Keratinocyte (primary cell): Measurements from ENCODE around the gene SRP14. TPM values are rescaled to one million over a fixed set of nuclear protein-coding genes. Genes with fewer than 3 reads are reported as not detected.

Experiments
- DNase-seq: peaks from one replicate; pipeline ENCODE4 v3.0.0-alpha.2; 2011; ENCODE audit warnings: low read depth, missing footprints, low spot score
- FAIRE-seq: peaks from 2 replicates; lab custom pipeline; 2011; peaks lifted over from hg19 to GRCh38; lab: Jason Lieb, UNC
- H2AFZ ChIP-seq: 2 replicates; pipeline ENCODE4 v1.6.0; 2012; ENCODE audit warnings: low read length, control low read depth, inconsistent platforms; ENCODE audit not compliant: control insufficient read depth
- H3K27ac ChIP-seq: 2 replicates; pipeline ENCODE4 v1.5.1; 2011; ENCODE audit warnings: low read length; ENCODE audit not compliant: control insufficient read depth, insufficient read depth
- H3K27me3 ChIP-seq: 3 replicates; pipeline ENCODE4 v1.6.0; 2011; ENCODE audit warnings: low read length; ENCODE audit not compliant: control insufficient read depth, insufficient read depth; ENCODE audit errors: extremely low read depth
- H3K36me3 ChIP-seq, 2 experiments: 2 replicates in 1 of 2; 3 replicates in 1 of 2; pipeline ENCODE4 v1.5.1; 2011; ENCODE audit warnings: low read length in 2 of 2, mild to moderate bottlenecking in 1 of 2; ENCODE audit not compliant: control insufficient read depth in 2 of 2, insufficient read depth in 2 of 2; ENCODE audit errors: extremely low read depth in 1 of 2
- H3K4me1 ChIP-seq: 3 replicates; pipeline ENCODE4 v1.5.1; 2011; ENCODE audit warnings: low read length; ENCODE audit not compliant: control insufficient read depth, insufficient read depth; ENCODE audit errors: extremely low read depth
- H3K4me2 ChIP-seq: 3 replicates; pipeline ENCODE4 v1.6.0; 2011; ENCODE audit warnings: low read depth, low read length; ENCODE audit not compliant: control insufficient read depth, insufficient read depth; ENCODE audit errors: extremely low read depth
- H3K4me3 ChIP-seq, 3 experiments: fragments of 200-600 bp in 1 of 3; sonication (generic) in 1 of 3; 2 replicates in 2 of 3; 3 replicates in 1 of 3; pipeline ENCODE4 v1.5.1; 2011 to 2016; ENCODE audit warnings: low read length in 3 of 3, mild to moderate bottlenecking in 3 of 3, control low read depth in 2 of 3, inconsistent platforms in 1 of 3, low read depth in 1 of 3, mixed read lengths in 1 of 3, mixed run types in 1 of 3, moderate library complexity in 1 of 3; ENCODE audit not compliant: control insufficient read depth in 2 of 3, insufficient read depth in 2 of 3; ENCODE audit errors: extremely low read depth in 1 of 3
- H3K79me2 ChIP-seq: 2 replicates; pipeline ENCODE4 v1.6.0; 2012; ENCODE audit warnings: low read length; ENCODE audit not compliant: control insufficient read depth, insufficient read depth
- H3K9ac ChIP-seq: 3 replicates; pipeline ENCODE4 v1.6.0; 2011; ENCODE audit warnings: low read length; ENCODE audit not compliant: control insufficient read depth, insufficient read depth; ENCODE audit errors: extremely low read depth
- H3K9me1 ChIP-seq: 3 replicates; pipeline ENCODE4 v1.6.0; 2011; ENCODE audit warnings: low read length; ENCODE audit not compliant: control insufficient read depth, insufficient read depth; ENCODE audit errors: extremely low read depth
- H3K9me3 ChIP-seq: 2 replicates; pipeline ENCODE4 v1.5.1; 2012; ENCODE audit warnings: low read depth, low read length; ENCODE audit not compliant: control insufficient read depth
- H4K20me1 ChIP-seq: 3 replicates; pipeline ENCODE4 v1.6.0; 2011; ENCODE audit warnings: low read length; ENCODE audit not compliant: control insufficient read depth, insufficient read depth; ENCODE audit errors: extremely low read depth
- CTCF ChIP-seq, 3 experiments: IDR thresholded peaks in 1 of 3; conservative IDR thresholded peaks in 1 of 3; optimal IDR thresholded peaks in 1 of 3; 2 replicates in 2 of 3; 3 replicates in 1 of 3; pipeline versions ENCODE3 to v1.5.1; 2011; ENCODE audit warnings: low read length in 3 of 3, mild to moderate bottlenecking in 3 of 3, moderate library complexity in 2 of 3, control low read depth in 1 of 3, inconsistent platforms in 1 of 3; ENCODE audit not compliant: insufficient read depth in 2 of 3; ENCODE audit errors: extremely low read depth in 1 of 3
- EZH2 ChIP-seq: IDR thresholded peaks from one replicate; pipeline ENCODE4 v1.6.1; 2012; ENCODE audit warnings: inconsistent platforms, mild to moderate bottlenecking, low read length, moderate library complexity
- dilution Hi-C: fragments of 300-500 bp; cut with MboI; formaldehyde crosslinking; loops from one replicate; pipeline ENCODE4 v1.7.0; 2020; ENCODE audit warnings: low sequenced_read_pairs; ENCODE audit not compliant: extremely low pct_ligation_motif_present
- polyA minus RNA-seq, 3 experiments: library from RNA; depleted of rRNA, polyadenylated mRNA; stranded (reverse); fragments of >200 nt; gene quantifications; 1 replicate in 1 of 3; 2 replicates in 1 of 3; 3 replicates in 1 of 3; pipeline ENCODE4 v1.2.3, GENCODE V29; 2011
- polyA plus RNA-seq, 5 experiments: library from polyadenylated mRNA; depleted of rRNA in 3 of 5; stranded (reverse) in 3 of 5; stranded (forward) in 1 of 5; unstranded in 1 of 5; fragments of >200 nt; gene quantifications; 1 replicate in 1 of 5; 2 replicates in 3 of 5; 3 replicates in 1 of 5; pipeline versions ENCODE4 v1.2.1 to v1.2.3, GENCODE V29; 2011 to 2012; ENCODE audit warnings: missing spikeins in 2 of 5, low read depth in 1 of 5, low replicate concordance in 1 of 5

SRP14 gene
- polyA plus RNA-seq (272 to 407 TPM (median 324 TPM) in 3 replicates), polyA minus RNA-seq (16.3 to 86.8 TPM (median 71.1 TPM) in 3 replicates)
- polyA plus RNA-seq (2011; ENCODE audit: low read depth) = 2,431 TPM
- 406 and 414 TPM in 2 replicates for polyA plus RNA-seq (2011; cell fraction: cytosol; rRNA removed)
- polyA plus RNA-seq (2011; cell fraction: nucleus; rRNA removed) = 131 and 140 TPM in 2 replicates
- 226 and 292 TPM in 2 replicates for polyA plus RNA-seq (2012; ENCODE audit: low replicate concordance)
- polyA minus RNA-seq (2011; cell fraction: cytosol; rRNA and poly(A)+ RNA removed) = 121 TPM
- polyA minus RNA-seq (2011; cell fraction: nucleus; rRNA and poly(A)+ RNA removed) = 18.7 and 29.6 TPM in 2 replicates

- Histone ChIP-seq H4K20me1 (no peaks in the 10 kb centered on the region), H3K4me1 (peaks cover 15% of the 10 kb centered on the region), H3K27me3 (no peaks in the 10 kb centered on the region), H2AFZ (peak within 1 kb of the TSS; percentile 99), H3K27ac (peak within 1 kb of the TSS; percentile 92), H3K9me3 (no peaks in the 10 kb centered on the region), H3K9me1 (peaks cover 3% of the 10 kb centered on the region), H3K36me3 (peaks cover 6 to 14% of the 10 kb centered on the region in 2 experiments), H3K4me2 (peak within 1 kb of the TSS; percentile 88), H3K4me3 (peak within 1 kb of the TSS; percentile 78 to 100 (median 90)), H3K79me2 (peaks cover 23% of the 10 kb centered on the region), H3K9ac (peak within 1 kb of the TSS; percentile 97)
- dilution Hi-C loops = no loop called here
- DNase-seq = peak; percentile 65
- TF ChIP-seq EZH2 = no peak
- TF ChIP-seq CTCF (optimal IDR thresholded peaks at IDR 0.05 in 1 of 3, IDR thresholded peaks at IDR 0.05 in 1 of 3, conservative IDR thresholded peaks at IDR 0.05 in 1 of 3; ENCODE audit: extremely low read depth in 1 of 3, insufficient read depth in 2 of 3, low read length in 3 of 3) = peak in 1 of 3 experiments; percentile 23
- FAIRE-seq = no peak
Observed at GRCh38 chr15:40038638-40039543, at the start of gene SRP14. TSS of gene SRP14 (minus strand) at chr15:40039181. CDS start at chr15:40039116, 65 bp downstream.

GRCh38 chr15:40087991-40088928 is 49.3 kb upstream of the SRP14 start:
- dilution Hi-C loops = no loop called here
- no peak overlapping the region for H3K27ac ChIP-seq
- no peak overlapping the region for H3K4me2 ChIP-seq
- DNase-seq (no peak), FAIRE-seq (no peak)
- no peaks in the 10 kb centered on the region for H3K9me3 ChIP-seq
- H4K20me1 ChIP-seq = no peaks in the 10 kb centered on the region
- H3K27me3 ChIP-seq = peaks cover 10% of the 10 kb centered on the region
- H3K36me3 ChIP-seq = no peaks in the 10 kb centered on the region
- H3K9ac ChIP-seq = no peak overlapping the region
- TF ChIP-seq CTCF (optimal IDR thresholded peaks at IDR 0.05 in 1 of 3, IDR thresholded peaks at IDR 0.05 in 1 of 3, conservative IDR thresholded peaks at IDR 0.05 in 1 of 3; ENCODE audit: extremely low read depth in 1 of 3, insufficient read depth in 2 of 3, low read length in 3 of 3) (no peak), EZH2 (no peak)
- H2AFZ ChIP-seq = no peak overlapping the region
- H3K79me2 ChIP-seq = no peaks in the 10 kb centered on the region
- H3K4me1 ChIP-seq = peaks cover 17% of the 10 kb centered on the region
- no peaks in the 10 kb centered on the region for H3K9me1 ChIP-seq
- no peak overlapping the region for H3K4me3 ChIP-seq
